Choroid plexus epithelial cell (primary cell): ENCODE measurements around the gene GORASP1.
A peak's percentile ranks its signal among the peaks of the same experiment; 100 is the strongest.

Experiments used
- DNase-seq: peaks from one replicate; pipeline ENCODE4 v3.0.0-alpha.2; 2010; ENCODE audit warnings: low read depth
- H3K4me3 ChIP-seq: 2 replicates; pipeline ENCODE4 v1.5.1; 2011; ENCODE audit warnings: low read depth, mild to moderate bottlenecking, control low read depth, low read length, moderate library complexity
- TF ChIP-seq, protein P1 (sequence below): conservative IDR thresholded peaks from 2 replicates; pipeline ENCODE4 v1.5.1; 2011; ENCODE audit warnings: low read depth, mild to moderate bottlenecking, control low read depth, inconsistent platforms, low read length, moderate library complexity

The GORASP1 gene

DNA sequence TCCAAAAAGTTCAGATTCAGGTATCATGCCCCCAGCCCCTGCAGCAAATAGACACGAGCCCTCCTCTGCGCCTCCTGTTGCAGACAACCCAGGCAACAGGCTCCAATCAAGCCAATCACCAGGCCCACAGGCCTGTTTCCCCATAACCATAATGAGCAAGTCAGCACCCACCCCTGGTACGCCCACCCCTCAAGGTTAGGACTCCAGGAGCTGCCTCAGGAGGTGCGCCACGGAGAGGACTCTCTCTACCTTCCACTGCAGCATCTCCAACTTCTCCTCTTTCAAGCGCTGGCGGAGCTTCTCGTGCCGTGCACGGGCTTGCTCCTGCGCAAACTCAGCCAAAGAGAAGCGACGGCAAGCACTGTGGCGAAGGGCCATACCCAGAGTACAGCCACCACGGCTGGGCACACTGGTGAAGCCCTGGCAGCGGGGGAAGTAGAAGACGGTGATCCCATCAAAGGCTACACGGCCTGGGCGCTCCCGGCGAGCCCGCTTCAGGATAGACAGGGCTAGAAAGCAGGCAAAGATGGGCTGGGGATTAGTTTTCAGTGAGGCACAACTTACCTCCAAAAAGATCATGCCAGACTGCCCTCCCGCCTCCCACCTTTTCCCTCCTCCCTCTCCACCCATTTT is 37.4 kb upstream of the GORASP1 start:
- TF ChIP-seq, protein P1, sequence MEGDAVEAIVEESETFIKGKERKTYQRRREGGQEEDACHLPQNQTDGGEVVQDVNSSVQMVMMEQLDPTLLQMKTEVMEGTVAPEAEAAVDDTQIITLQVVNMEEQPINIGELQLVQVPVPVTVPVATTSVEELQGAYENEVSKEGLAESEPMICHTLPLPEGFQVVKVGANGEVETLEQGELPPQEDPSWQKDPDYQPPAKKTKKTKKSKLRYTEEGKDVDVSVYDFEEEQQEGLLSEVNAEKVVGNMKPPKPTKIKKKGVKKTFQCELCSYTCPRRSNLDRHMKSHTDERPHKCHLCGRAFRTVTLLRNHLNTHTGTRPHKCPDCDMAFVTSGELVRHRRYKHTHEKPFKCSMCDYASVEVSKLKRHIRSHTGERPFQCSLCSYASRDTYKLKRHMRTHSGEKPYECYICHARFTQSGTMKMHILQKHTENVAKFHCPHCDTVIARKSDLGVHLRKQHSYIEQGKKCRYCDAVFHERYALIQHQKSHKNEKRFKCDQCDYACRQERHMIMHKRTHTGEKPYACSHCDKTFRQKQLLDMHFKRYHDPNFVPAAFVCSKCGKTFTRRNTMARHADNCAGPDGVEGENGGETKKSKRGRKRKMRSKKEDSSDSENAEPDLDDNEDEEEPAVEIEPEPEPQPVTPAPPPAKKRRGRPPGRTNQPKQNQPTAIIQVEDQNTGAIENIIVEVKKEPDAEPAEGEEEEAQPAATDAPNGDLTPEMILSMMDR = no peak
- DNase-seq = no peak
- H3K4me3 ChIP-seq = no peak overlapping the region

- DNase-seq = no peak
- no peak overlapping the region for H3K4me3 ChIP-seq
- TF ChIP-seq, protein P1 = no peak
Observed at GRCh38 chr3:39144095-39144747, 36.8 kb upstream of the GORASP1 start.

GRCh38 chr3:39143051-39143885 is 35.8 kb upstream of the GORASP1 start:
- TF ChIP-seq, protein P1 = no peak
- no peak for DNase-seq
- no peak overlapping the region for H3K4me3 ChIP-seq

DNA sequence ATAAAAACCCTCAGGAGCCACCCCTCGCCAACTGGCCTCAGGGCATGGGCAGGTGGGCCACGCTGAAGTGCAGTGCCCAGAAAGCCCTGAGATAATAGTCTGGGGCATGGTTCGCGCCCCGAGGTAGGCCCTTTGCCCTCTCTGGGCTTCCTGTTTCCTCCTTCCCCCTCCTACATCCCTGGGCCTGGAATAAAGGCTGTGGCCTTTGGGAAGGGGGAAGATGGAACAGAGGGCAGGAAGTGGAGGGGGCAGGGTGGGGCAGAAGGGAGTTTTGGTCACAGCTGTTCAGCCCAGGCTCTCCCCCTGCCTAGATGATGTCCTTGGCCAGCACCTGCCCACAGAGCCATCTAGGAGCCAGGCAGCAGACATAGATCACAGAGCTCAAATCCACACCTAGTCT is 34.6 kb upstream of the GORASP1 start:
- no peak overlapping the region for H3K4me3 ChIP-seq
- TF ChIP-seq, protein P1 = no peak

DNA sequence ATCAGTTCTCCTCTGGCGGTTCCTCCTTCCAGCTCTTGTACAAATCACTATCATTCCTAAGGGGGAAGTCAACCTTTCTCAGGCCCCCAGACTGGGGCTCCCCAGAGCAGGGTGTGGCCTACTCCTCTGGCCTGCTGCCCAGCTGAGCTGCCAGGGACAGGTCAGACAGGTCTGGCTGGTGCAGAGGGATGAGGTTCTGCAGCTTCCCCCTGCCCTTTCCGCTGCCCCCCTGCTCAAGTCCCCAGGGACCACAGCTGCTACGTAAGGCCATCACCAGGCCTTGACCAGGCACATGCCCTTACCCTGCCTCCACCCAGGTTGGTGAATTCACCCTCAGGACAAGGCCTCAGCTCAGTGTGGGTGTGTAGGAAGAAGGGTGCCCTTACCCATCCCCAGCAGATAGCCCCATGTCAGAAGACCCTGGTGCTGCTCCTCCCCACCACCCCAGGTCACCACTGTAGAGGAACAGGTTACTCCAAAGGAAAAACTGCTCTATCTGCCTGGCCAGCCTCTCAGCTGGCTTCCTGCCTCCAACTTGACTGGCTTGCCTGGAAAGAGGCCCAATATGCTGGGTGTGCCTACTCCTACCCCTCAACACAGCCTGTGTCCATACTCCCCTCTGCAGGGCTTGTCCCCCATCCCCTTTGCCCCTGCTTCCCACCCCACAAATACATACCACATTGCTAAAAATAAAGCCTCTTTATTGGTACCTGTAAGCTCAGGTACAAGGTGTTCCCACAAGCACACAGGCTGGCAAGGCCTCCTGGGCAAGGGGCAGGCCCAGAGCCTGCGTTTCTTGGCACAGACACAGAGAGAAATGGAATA is 34.0 kb upstream of the GORASP1 start:
- no peak overlapping the region for H3K4me3 ChIP-seq
- TF ChIP-seq, protein P1 = no peak
- peak; percentile 60 for DNase-seq

More for the DNA sequence above, 34.6 kb upstream of the GORASP1 start:
- DNase-seq = no peak

- TF ChIP-seq, protein P1 = no peak
- H3K4me3 ChIP-seq = no peak overlapping the region
- DNase-seq = no peak
Observed at GRCh38 chr3:39140341-39140971, 33.0 kb upstream of the GORASP1 start.
